Colonic mucosa (tissue), 4 donors: ENCODE measurements around the gene PSG4. TPM values are rescaled to one million over a fixed set of nuclear protein-coding genes. Genes with fewer than 3 reads are reported as not detected.
"Not testable (repeated sequence)": the region's sequence is repeated elsewhere in the genome, so short reads cannot be mapped to it uniquely, and the experiment has no call there.

Experiments
- DNase-seq: peaks from one replicate; pipeline ENCODE4 v3.0.0-alpha.2; 2020
- H3K27ac ChIP-seq: fragments of 200-600 bp; one replicate; pipeline ENCODE4 v1.8.0; 2021
- H3K27me3 ChIP-seq: fragments of 200-600 bp; one replicate; pipeline ENCODE4 v1.8.0; 2021
- H3K36me3 ChIP-seq: fragments of 200-600 bp; one replicate; pipeline ENCODE4 v1.8.0; 2021
- H3K4me1 ChIP-seq: fragments of 200-600 bp; one replicate; pipeline ENCODE4 v1.8.0; 2021; ENCODE audit warnings: mild to moderate bottlenecking
- H3K4me3 ChIP-seq: fragments of 200-600 bp; one replicate; pipeline ENCODE4 v1.8.0; 2021
- H3K9ac ChIP-seq, 2 donors: one replicate each; pipeline ENCODE4 v1.7.0; 2013; ENCODE audit warnings: control low read depth in 2 of 2, low read depth in 2 of 2, low read length in 2 of 2
- H3K9me3 ChIP-seq: fragments of 200-600 bp; one replicate; pipeline ENCODE4 v1.8.0; 2021
- intact Hi-C: fragments of 100-400 bp; cut with DNase I; formaldehyde crosslinking; loops from one replicate; pipeline ENCODE4 v1.14.1; 2022
- total RNA-seq, 2 donors: library from RNA; stranded (reverse); fragmentation: NEBNext Ultra II Directional in 1 of 2; extraction: Animal tissue kit (Norgen Biotek cat#: 25700) in 1 of 2; gene quantifications; one replicate each; pipeline ENCODE4 v1.2.1, GENCODE V29; 2021
- donor health status: healthy.
- donor health status: DM: no; HTN: no; CAD: no.
- donor health status: DM: no; HTN: no; CAD: no.

Gene PSG4
- total RNA-seq, 2 donors from 2014 or later: not detected

DNA sequence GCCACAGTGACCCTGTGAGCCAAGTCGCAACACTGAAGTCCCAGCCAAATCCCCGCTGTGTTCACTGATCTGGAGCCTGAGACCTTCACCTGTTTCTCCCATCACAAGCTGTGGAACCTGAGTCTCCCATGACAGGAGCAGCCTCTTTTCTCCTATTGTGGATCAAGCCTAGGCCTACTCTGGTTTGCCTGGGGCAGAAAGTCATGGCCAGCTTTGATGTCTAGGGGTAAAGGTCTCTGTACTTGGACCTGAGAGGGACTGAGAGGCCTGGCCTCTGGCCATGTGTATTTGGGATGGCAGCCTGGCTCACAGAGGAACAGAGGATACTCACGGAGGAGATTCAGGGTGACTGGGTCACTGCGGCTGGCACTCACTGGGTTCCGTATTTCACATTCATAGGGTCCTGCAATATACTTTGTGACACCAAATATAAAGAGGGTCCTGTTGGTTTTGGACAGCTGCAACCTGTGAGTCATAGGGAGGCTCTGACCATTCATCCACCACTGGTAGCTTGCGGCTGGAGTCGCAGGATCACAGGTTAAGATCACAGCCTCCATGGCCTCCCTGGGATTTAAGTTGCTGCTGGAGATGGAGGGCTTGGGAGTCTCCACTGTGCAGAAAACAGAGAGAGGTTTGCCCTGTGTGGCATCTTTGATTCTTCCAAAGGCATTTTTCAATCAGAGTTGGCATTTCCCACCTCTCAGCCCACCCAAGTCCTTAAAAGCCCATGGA, 7.6 kb downstream of the PSG4 start:
- intact Hi-C loops, DNase-seq, H3K36me3 ChIP-seq, H3K9me3 ChIP-seq, H3K4me3 ChIP-seq, H3K27ac ChIP-seq, H3K9ac ChIP-seq, H3K27me3 ChIP-seq, H3K4me1 ChIP-seq: not testable (repeated sequence)

DNA sequence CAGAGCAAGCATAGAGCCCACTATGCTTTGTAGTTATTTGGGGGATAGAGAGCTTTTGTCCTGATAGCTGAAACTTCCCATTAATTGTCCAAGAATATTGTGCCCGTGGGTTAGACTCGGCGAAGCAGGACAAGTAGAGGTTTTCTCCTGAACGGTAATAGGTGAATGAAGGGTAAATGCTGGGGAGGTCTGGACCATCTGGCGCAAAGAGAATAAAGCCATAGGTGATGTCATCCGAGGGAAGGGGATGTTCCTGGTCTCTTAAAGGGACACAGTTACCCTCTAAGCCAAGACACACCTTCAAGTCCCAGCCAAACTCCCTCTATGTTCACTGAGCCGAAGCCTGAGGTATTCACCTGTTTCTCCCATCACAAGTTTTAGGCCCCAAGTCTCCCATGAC, 11.0 kb downstream of the PSG4 start:
- H3K4me3 ChIP-seq, H3K4me1 ChIP-seq, intact Hi-C loops, H3K36me3 ChIP-seq, H3K27me3 ChIP-seq, DNase-seq, H3K9me3 ChIP-seq, H3K9ac ChIP-seq, H3K27ac ChIP-seq: not testable (repeated sequence)

DNA sequence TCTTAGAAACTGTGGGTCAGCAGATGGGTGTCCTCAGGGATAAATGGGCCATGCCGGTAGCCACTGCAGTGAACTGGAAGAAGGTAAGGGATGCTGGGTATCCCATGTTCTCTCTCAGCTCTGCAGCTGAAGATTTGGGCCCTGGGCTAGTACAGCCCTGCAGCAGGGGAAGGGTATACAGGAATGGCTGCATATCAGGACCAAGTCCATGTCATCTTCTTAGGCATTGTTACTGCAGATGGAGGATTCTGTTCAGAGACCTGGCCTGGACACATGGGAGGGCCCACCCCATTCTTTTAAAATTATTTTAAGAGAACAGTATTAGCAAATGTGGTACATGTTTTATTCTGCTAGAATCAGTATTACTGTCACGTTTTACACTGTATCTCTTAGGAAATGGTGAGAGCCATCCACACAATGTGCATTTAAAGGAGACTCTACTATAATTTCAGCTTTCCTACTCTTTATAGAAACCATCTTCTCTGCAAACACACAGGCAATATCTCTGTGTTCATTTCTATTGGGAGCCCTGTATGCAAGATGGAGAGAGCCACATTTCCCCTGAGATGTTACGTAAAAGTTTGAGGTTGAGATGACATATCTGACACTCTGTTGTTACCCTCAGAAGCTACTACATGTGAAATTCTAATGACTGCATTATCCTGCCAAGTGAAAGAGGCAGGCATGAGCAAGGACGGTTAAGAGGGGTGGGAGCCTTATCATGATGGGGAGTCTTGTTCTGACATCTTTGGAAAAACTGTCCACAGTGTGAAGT, 12.9 kb downstream of the PSG4 start:
- H3K4me1 ChIP-seq, H3K9ac ChIP-seq, H3K9me3 ChIP-seq, intact Hi-C loops, H3K27me3 ChIP-seq, H3K4me3 ChIP-seq, DNase-seq, H3K27ac ChIP-seq, H3K36me3 ChIP-seq: not testable (repeated sequence)

DNA sequence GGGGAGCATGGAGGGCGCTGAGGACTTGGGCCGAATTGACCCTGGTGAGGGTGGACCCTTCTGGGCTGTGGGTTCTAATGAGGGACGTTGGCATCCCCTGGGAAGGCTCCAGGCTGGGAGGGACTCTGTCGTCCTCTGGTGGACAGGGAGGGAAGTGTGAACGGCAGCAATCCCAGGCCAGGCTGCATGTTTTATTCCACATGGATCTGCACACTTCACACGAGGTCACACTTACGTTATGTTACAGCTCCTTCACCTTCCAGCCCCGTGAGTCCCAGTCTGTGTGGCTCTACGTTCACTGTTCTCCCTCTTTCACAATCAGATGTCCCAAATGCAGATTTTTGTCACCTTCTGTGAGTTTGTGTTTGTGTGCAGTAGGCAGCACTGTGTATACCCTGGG, 17.3 kb downstream of the PSG4 start:
- intact Hi-C loops, DNase-seq, H3K4me3 ChIP-seq, H3K27me3 ChIP-seq, H3K9me3 ChIP-seq, H3K36me3 ChIP-seq, H3K9ac ChIP-seq, H3K4me1 ChIP-seq, H3K27ac ChIP-seq: not testable (repeated sequence)

DNA sequence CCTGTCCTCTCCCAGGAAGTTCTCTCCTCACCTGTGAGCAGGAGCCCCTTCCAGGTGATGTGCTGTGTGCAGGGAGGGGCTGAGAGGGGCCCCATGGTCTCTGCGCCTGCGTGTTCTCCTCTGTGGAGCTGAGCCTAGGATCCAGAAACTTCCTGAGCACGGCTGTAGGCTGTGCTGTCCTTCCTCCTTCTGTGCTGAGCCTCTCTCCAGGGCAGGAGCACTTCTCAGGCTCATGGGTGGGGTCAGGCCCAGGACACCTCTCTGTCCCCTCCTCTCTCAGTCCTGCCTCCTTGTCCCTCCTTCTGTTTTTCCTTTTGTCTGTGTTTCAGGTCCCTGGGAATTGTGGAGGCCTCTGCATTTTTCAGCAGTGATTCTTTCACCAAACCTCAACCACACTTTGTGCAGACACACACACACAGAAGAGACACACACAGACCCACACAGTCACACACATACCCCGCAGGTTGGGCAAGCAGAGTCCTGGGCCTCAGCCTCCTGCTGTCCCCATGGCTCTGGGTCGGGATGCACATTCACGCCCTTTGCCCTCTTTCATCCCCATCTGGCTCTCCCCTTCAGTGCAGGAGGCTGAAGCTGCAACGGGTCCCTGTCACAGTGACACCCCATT, 19.0 kb downstream of the PSG4 start, which contains the start of gene PSG5:
TSS of gene PSG5 (minus strand) at position 226 of the 625 bp plus-strand sequence. CDS start at position 95, 131 bp downstream.
- H3K36me3 ChIP-seq, intact Hi-C loops, DNase-seq: not testable (repeated sequence)

DNA sequence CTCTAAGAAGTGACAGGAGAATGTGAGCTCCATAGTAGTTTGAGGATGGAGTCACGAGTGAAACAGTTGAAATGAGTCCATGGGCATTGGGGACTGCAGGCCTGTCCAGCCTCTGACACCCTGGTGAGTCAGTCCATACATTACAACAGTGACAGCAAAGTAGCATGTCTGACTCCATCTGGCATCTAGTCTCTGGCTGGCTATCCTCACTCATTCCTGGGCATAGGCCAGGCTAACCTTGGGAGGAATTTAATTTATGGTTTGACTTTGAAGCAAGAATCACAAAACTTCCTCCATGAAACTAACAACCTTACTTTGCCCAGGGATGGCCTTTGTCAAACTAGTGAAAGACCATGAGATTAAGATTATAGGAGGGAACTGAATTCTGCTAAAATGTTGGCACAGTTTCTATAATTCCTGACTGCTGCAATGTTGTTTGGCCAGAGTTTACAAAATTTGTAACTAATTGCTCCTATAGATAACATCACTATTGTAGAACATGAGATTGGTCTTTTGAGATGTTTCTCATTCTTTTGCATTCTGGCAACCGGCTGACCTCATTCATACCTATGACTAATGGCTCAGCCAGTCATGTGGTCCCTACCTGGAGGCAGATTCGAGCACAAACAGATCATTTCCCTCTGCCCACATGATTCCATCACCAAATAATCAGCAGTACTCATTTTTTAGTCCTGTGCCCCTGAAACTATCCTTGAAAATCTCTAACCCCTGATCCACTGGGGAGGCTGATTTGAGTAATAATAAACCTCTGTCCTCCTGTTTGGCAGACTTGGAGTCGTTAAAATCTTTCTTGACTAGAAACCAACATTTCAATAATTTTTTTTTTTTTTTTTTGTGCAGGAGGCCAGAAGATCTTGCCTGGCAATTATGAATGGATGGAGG, 23.3 kb downstream of the PSG4 start:
- H3K9me3 ChIP-seq, H3K9ac ChIP-seq, H3K4me3 ChIP-seq, H3K36me3 ChIP-seq, DNase-seq, H3K4me1 ChIP-seq, intact Hi-C loops, H3K27me3 ChIP-seq, H3K27ac ChIP-seq: not testable (repeated sequence)

More for the DNA sequence above, 19.0 kb downstream of the PSG4 start, which contains the start of gene PSG5:
- not testable (repeated sequence) for H3K27me3 ChIP-seq, H3K9me3 ChIP-seq, H3K4me1 ChIP-seq, H3K4me3 ChIP-seq, H3K27ac ChIP-seq, H3K9ac ChIP-seq

DNA sequence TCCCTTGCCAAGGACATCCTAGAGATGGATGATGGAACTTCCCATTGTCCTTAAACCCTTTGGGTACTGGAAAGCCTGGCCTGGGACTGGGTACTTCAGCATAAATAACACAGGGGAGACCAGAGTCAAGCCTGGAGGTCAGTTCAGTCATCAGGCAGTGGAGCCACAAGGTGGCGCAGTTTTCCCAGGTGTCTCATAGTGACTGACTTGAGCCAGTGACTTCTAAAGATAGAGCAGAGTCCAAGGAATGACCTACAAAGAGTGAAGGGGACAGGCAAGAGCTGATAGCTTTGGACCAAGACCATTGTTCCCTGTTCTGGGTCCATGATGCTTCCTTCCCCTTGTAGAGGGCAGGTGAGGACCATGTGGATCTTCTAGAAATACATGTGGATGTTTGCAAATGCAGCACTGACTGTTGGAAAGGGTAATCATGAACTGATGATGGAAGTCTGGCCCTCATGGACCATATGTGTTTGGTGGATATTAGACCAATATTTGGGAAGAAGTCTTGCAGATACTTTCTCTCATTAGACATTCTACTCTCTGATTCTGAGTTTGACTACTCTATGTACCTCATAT, 25.8 kb downstream of the PSG4 start:
- H3K4me3 ChIP-seq, H3K9ac ChIP-seq, H3K36me3 ChIP-seq, H3K4me1 ChIP-seq, H3K27ac ChIP-seq, intact Hi-C loops, H3K27me3 ChIP-seq, DNase-seq, H3K9me3 ChIP-seq: not testable (repeated sequence)

DNA sequence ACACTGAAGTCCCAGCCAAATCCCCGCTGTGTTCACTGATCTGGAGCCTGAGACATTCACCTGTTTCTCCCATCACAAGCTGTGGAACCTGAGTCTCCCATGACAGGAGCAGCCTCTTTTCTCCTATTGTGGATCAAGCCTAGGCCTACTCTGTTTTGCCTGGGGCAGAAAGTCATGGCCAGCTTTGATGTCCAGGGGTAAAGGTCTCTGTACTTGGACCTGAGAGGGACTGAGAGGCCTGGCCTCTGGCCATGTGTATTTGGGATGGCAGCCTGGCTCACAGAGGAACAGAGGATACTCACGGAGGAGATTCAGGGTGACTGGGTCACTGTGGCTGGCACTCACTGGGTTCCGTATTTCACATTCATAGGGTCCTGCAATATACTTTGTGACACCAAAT, 26.9 kb downstream of the PSG4 start:
- H3K9me3 ChIP-seq, H3K4me3 ChIP-seq, H3K9ac ChIP-seq, intact Hi-C loops, H3K4me1 ChIP-seq, H3K27ac ChIP-seq, H3K27me3 ChIP-seq, DNase-seq, H3K36me3 ChIP-seq: not testable (repeated sequence)

DNA sequence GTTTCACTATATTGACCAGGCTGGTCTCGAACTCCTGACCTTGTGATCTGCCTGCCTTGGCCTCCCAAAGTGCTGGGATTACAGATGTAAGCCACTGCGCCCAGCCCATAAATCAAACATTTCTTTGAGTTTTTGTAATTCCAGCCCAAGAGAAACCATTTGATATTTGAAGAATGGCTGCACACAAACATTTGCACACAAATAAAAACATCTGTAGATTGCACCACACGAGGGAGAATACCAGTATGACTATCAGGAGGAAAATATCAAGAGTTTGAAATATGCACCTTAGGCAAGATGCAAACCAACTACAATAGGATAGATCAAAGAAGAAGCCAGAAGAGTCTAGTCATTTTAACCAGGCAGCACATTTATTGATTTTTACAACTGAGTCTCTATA, 39.5 kb downstream of the PSG4 start:
- H3K36me3 ChIP-seq, DNase-seq, H3K27ac ChIP-seq, H3K9ac ChIP-seq, H3K4me1 ChIP-seq, intact Hi-C loops, H3K4me3 ChIP-seq, H3K9me3 ChIP-seq, H3K27me3 ChIP-seq: not testable (repeated sequence)

DNA sequence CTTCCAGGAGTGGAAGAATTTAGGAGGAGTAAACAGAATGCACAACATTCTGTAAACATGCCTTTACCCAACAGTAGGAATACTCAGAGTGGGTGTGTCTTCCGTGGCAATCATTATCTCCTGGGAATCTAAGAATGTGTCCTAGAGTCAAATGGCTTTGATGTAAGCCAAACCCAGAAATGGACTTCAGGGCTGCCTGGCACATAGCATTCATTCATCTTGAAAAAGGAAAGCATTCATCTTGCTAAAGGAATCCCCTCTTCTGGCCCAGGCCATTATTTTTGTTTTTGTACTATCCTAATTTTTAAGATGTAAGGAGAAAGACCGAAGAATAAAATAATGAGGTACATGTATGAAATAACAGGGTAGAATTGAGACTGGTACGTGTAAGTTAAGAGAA, 42.3 kb downstream of the PSG4 start:
- H3K9ac ChIP-seq, H3K27ac ChIP-seq, H3K4me1 ChIP-seq, H3K27me3 ChIP-seq, H3K36me3 ChIP-seq, H3K4me3 ChIP-seq, H3K9me3 ChIP-seq, intact Hi-C loops, DNase-seq: not testable (repeated sequence)

DNA sequence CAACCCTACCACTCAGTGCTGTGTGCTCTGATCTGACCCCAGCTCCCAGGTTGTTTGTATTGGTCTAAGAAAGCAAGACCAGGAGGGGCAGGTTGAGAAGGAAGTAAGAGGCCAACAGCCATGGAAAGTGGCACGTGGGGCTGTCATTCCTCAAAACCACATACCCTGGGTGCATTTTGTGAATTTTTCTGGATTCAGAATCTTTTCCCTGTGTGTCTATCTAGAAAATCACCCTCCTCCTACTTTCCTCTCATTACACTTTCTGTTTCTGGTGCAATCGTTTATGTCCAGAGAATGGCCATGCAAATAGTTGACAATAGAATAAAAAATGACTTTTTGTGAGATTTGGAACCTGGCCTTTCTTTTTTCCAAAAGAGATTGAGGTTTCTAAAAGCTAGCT, 43.2 kb downstream of the PSG4 start:
- H3K9me3 ChIP-seq, H3K27me3 ChIP-seq, DNase-seq, H3K36me3 ChIP-seq, H3K4me3 ChIP-seq, H3K9ac ChIP-seq, H3K4me1 ChIP-seq, intact Hi-C loops, H3K27ac ChIP-seq: not testable (repeated sequence)
